GM12872 (cell line): Measurements from ENCODE around the gene HMMR.

Experiments
- TF ChIP-seq, protein P1 (sequence below): IDR thresholded peaks from 3 replicates; pipeline ENCODE4 v1.5.1; 2011; ENCODE audit warnings: low read depth, mild to moderate bottlenecking, low read length, moderate library complexity; ENCODE audit not compliant: insufficient read depth

HMMR gene

DNA sequence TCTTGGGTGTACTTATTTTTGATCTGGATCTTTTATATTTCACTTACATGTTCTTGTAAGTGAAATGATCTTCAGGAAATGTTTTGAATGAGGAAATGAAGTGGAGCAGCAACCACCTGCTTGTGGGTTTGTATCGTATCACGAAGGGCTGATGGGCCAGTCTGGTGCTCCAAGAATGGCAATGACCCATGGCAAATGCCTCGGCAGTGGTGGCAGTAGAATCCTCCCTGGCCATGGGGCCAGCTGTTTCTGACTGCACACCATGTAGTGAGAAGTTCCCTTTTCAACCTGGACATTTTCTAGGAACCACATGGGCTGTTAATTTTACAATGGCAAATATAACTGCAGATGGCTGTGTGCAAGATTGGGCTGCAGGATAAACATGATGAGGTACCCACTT, 74.9 kb downstream of the HMMR start:
- TF ChIP-seq, protein P1, sequence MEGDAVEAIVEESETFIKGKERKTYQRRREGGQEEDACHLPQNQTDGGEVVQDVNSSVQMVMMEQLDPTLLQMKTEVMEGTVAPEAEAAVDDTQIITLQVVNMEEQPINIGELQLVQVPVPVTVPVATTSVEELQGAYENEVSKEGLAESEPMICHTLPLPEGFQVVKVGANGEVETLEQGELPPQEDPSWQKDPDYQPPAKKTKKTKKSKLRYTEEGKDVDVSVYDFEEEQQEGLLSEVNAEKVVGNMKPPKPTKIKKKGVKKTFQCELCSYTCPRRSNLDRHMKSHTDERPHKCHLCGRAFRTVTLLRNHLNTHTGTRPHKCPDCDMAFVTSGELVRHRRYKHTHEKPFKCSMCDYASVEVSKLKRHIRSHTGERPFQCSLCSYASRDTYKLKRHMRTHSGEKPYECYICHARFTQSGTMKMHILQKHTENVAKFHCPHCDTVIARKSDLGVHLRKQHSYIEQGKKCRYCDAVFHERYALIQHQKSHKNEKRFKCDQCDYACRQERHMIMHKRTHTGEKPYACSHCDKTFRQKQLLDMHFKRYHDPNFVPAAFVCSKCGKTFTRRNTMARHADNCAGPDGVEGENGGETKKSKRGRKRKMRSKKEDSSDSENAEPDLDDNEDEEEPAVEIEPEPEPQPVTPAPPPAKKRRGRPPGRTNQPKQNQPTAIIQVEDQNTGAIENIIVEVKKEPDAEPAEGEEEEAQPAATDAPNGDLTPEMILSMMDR: no peak

DNA sequence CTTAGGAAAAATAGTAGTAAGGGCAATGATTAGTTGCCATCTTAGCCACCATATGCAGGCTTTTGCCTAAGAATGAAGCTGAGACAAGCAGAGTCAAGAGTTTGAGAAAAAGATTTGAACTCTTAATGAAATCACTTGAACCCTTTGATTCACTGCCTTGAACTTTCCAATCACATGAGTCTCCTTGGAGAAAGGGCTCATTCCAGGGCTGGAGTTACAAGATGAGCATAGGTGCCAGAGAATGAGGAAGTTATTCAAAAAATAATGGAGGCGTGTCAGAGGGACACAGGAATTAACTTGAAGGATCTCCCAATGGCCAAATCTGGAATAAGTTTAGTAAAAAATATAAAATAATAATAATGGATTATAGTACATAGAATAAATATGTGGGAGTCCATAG, 80.3 kb downstream of the HMMR start:
- TF ChIP-seq, protein P1: no peak
